SK-MEL-5 (cell line): Measurements from ENCODE around the gene CLPTM1L. TPM values are rescaled to one million over a fixed set of nuclear protein-coding genes. Genes with fewer than 3 reads are reported as not detected.
A peak's percentile ranks its signal among the peaks of the same experiment; 100 is the strongest.

Experiments
- DNase-seq: peaks from one replicate; pipeline ENCODE4 v3.0.0-alpha.2; 2016; ENCODE audit warnings: low read depth, low spot score
- in situ Hi-C: cut with HindIII; loops from 2 replicates; pipeline ENCODE4 v1.10.0; 2016; ENCODE audit warnings: low sequenced_read_pairs, high pct_unique_total_duplicates, low pct_unique_long_range_greater_than_20kb
- total RNA-seq: library from RNA; depleted of rRNA; stranded (reverse); fragments of >200 nt; shearing (Covaris generic); gene quantifications from 2 replicates; pipeline ENCODE4 v1.2.3, GENCODE V29; 2014

The CLPTM1L gene
- total RNA-seq, 1 experiment from 2014 or later: 632 TPM

GRCh38 chr5:1312993-1313833 is 31.7 kb downstream of the CLPTM1L start:
- in situ Hi-C loops: no loop called here
- DNase-seq: no peak

- no peak for DNase-seq
- in situ Hi-C loops: no loop called here
These were observed 32.7 kb downstream of the CLPTM1L start for GRCh38 chr5:1312206-1312605.

GRCh38 chr5:1311439-1312055 is 33.4 kb downstream of the CLPTM1L start:
- no peak for DNase-seq
- in situ Hi-C loops: no loop called here

GRCh38 chr5:1310118-1310517 is 34.8 kb downstream of the CLPTM1L start:
- in situ Hi-C loops: no loop called here
- DNase-seq: no peak

GRCh38 chr5:1304033-1304432 is 40.9 kb downstream of the CLPTM1L start:
- in situ Hi-C loops: no loop called here

GRCh38 chr5:1302258-1302657 is 42.6 kb downstream of the CLPTM1L start:
- no peak for DNase-seq
- in situ Hi-C loops: no loop called here

More at GRCh38 chr5:1304033-1304432, 40.9 kb downstream of the CLPTM1L start:
- no peak for DNase-seq

- DNase-seq: no peak
These were observed 44.3 kb downstream of the CLPTM1L start for GRCh38 chr5:1300581-1301083.

GRCh38 chr5:1299961-1300360 is 44.9 kb downstream of the CLPTM1L start:
- no peak for DNase-seq
- in situ Hi-C loops: no loop called here

More at GRCh38 chr5:1300581-1301083, 44.3 kb downstream of the CLPTM1L start:
- in situ Hi-C loops: no loop called here

- in situ Hi-C loops: no loop called here
- DNase-seq: no peak
These were observed 45.4 kb downstream of the CLPTM1L start for GRCh38 chr5:1299511-1299850.

- DNase-seq: no peak
- in situ Hi-C loops: no loop called here
These were observed 46.0 kb downstream of the CLPTM1L start for GRCh38 chr5:1298723-1299510.

GRCh38 chr5:1298067-1298551 is 46.8 kb downstream of the CLPTM1L start:
- no peak for DNase-seq
- in situ Hi-C loops: no loop called here

- in situ Hi-C loops: no loop called here
- DNase-seq: no peak
These were observed 47.7 kb downstream of the CLPTM1L start for GRCh38 chr5:1297243-1297642.

- in situ Hi-C loops: no loop called here
- DNase-seq: no peak
These were observed 49.3 kb downstream of the CLPTM1L start for GRCh38 chr5:1295650-1296037.

GRCh38 chr5:1294835-1295649 is 49.9 kb downstream of the CLPTM1L start, which contains the start of gene TERT:
Gene TERT (minus strand): TSS chr5:1295068. CDS start chr5:1294989, 79 bp downstream.
- peak; percentile 47 for DNase-seq
- in situ Hi-C loops: no loop called here

GRCh38 chr5:1294206-1294834 is 50.6 kb downstream of the CLPTM1L start:
- in situ Hi-C loops: no loop called here
- DNase-seq: no peak

- in situ Hi-C loops: no loop called here
- DNase-seq: no peak
These were observed 51.3 kb downstream of the CLPTM1L start for GRCh38 chr5:1293416-1294205.
